B cell (primary cell): ENCODE data around the gene CD180. TPM values are rescaled to one million over a fixed set of nuclear protein-coding genes. Genes with fewer than 3 reads are reported as not detected.

Experiments
- ATAC-seq: fragments of 200-7000 bp; cut with Tn5 transposase; one replicate; pipeline ENCODE4 v1.10.0; 2021; ENCODE audit warnings: low read depth, mild to moderate bottlenecking, moderate number of reproducible peaks, moderate library complexity
- CTCF ChIA-PET: fragments of 350-600 bp; sonication (Branson Sonifier 250); formaldehyde crosslinking; loops from one replicate; lab custom pipeline; 2021; ENCODE audit warnings: antibody characterized with exemption, inconsistent platforms; lab: Charles Lee
- POLR2A ChIA-PET: fragments of 350-600 bp; sonication (Branson Sonifier 250); formaldehyde crosslinking; loops from one replicate; lab custom pipeline; 2021; ENCODE audit warnings: antibody characterized with exemption; lab: Charles Lee
- DNase-seq: peaks from one replicate; pipeline ENCODE4 v3.0.0; 2013
- H2AFZ ChIP-seq: 2 replicates; pipeline ENCODE4 v1.6.1; 2012; ENCODE audit warnings: mild to moderate bottlenecking, low read depth, low read length; ENCODE audit not compliant: insufficient read depth, poor library complexity, severe bottlenecking
- H3K27ac ChIP-seq, 2 donors: 1 replicate in 1 of 2; 2 replicates in 1 of 2; pipeline ENCODE4 v1.5.1; 2012 to 2013; ENCODE audit warnings: low read length in 2 of 2, mild to moderate bottlenecking in 2 of 2, moderate library complexity in 1 of 2
- H3K27me3 ChIP-seq, 4 experiments: fragments of 200-600 bp in 1 of 4; sonication (generic) in 1 of 4; replicated peaks in 1 of 4; 1 replicate in 2 of 4; 2 replicates in 2 of 4; pipeline versions ENCODE4 v1.6.1 to v1.7.0; 2013 to 2016; ENCODE audit warnings: low read length in 3 of 4, mild to moderate bottlenecking in 2 of 4, mixed read lengths in 1 of 4, moderate library complexity in 1 of 4; ENCODE audit not compliant: insufficient read depth in 4 of 4, control insufficient read depth in 3 of 4; ENCODE audit errors: control extremely low read depth in 1 of 4
- H3K36me3 ChIP-seq, 2 experiments: replicated peaks in 1 of 2; 1 replicate in 1 of 2; 2 replicates in 1 of 2; pipeline versions ENCODE4 v1.6.1 to v1.7.1; 2013; ENCODE audit warnings: low read length in 1 of 2; ENCODE audit not compliant: insufficient read depth in 2 of 2, control insufficient read depth in 1 of 2; ENCODE audit errors: control extremely low read depth in 1 of 2, extremely low read depth in 1 of 2
- H3K4me1 ChIP-seq, 2 donors: fragments of 200-600 bp in 1 of 2; sonication (generic) in 1 of 2; 1 replicate in 1 of 2; 2 replicates in 1 of 2; pipeline versions ENCODE4 v1.5.1 to v1.6.1; 2013 to 2017; ENCODE audit warnings: low read length in 2 of 2; ENCODE audit not compliant: control insufficient read depth in 2 of 2, insufficient read depth in 2 of 2
- H3K4me2 ChIP-seq: replicated peaks from 2 replicates; pipeline ENCODE3; 2012; ENCODE audit warnings: mild to moderate bottlenecking, low read depth, low read length; ENCODE audit not compliant: poor library complexity, severe bottlenecking
- H3K4me3 ChIP-seq, 5 experiments: fragments of 200-600 bp in 1 of 5; sonication (generic) in 1 of 5; 1 replicate in 3 of 5; 2 replicates in 2 of 5; pipeline versions ENCODE4 v1.5.1 to v1.7.0; 2011 to 2016; ENCODE audit warnings: low read length in 4 of 5, mild to moderate bottlenecking in 4 of 5, low read depth in 2 of 5, control low read depth in 1 of 5, moderate library complexity in 1 of 5; ENCODE audit not compliant: insufficient read depth in 1 of 5; ENCODE audit errors: control extremely low read depth in 1 of 5, extremely low read depth in 1 of 5
- H3K79me2 ChIP-seq: fragments of 200-600 bp; sonication (generic); one replicate; pipeline ENCODE4 v1.6.0; 2016; ENCODE audit warnings: low read length; ENCODE audit not compliant: control insufficient read depth, insufficient read depth
- H3K9ac ChIP-seq: fragments of 200-600 bp; sonication (generic); 2 replicates; pipeline ENCODE4 v1.6.1; 2017; ENCODE audit warnings: mild to moderate bottlenecking, low read length, moderate library complexity
- H3K9me3 ChIP-seq, 3 donors: one replicate each; pipeline versions ENCODE4 v1.6.1 to v1.7.1; 2013; ENCODE audit warnings: low read length in 2 of 3; ENCODE audit not compliant: control insufficient read depth in 2 of 3, insufficient read depth in 1 of 3; ENCODE audit errors: control extremely low read depth in 1 of 3
- H4K20me1 ChIP-seq: 2 replicates; pipeline ENCODE4 v1.6.0; 2012; ENCODE audit warnings: mild to moderate bottlenecking, low read length; ENCODE audit not compliant: insufficient read depth, control insufficient read depth, poor library complexity, severe bottlenecking
- H3K27ac Mint-ChIP-seq: one replicate; pipeline ENCODE4 v1.8.0; 2021; ENCODE audit warnings: mixed read lengths
- H3K27me3 Mint-ChIP-seq: one replicate; pipeline ENCODE4 v1.8.0; 2021; ENCODE audit warnings: mixed read lengths
- H3K4me1 Mint-ChIP-seq: one replicate; pipeline ENCODE4 v1.8.0; 2021; ENCODE audit warnings: mixed read lengths
- H3K4me3 Mint-ChIP-seq: one replicate; pipeline ENCODE4 v1.8.0; 2021; ENCODE audit warnings: mixed read lengths
- H3K9me3 Mint-ChIP-seq: one replicate; pipeline ENCODE4 v1.8.0; 2022; ENCODE audit warnings: mixed read lengths; ENCODE audit not compliant: insufficient read depth
- EZH2 ChIP-seq: IDR thresholded peaks from 2 replicates; pipeline ENCODE4 v1.6.1; 2012; ENCODE audit warnings: borderline replicate concordance, low read depth, mild to moderate bottlenecking, moderate library complexity, low read length; ENCODE audit not compliant: insufficient read depth, poor library complexity, severe bottlenecking
- WGBS: methylation state at CpG from one replicate; pipeline ENCODE4 v1.1.5; 2013; ENCODE audit warnings: missing lambda C conversion rate; ENCODE audit not compliant: insufficient coverage; 5-methylcytosine and 5-hydroxymethylcytosine counted together
- intact Hi-C: fragments of 100-400 bp; cut with micrococcal nuclease; formaldehyde crosslinking; loops from one replicate; pipeline ENCODE4 v1.10.0; 2022
- polyA plus RNA-seq: library from polyadenylated mRNA; depleted of rRNA; stranded (reverse); fragments of >200 nt; gene quantifications from 2 replicates; pipeline ENCODE4 v1.2.3, GENCODE V29; 2012
- total RNA-seq, 2 donors: library from RNA; stranded (reverse); fragments of 120-200 nt in 1 of 2; gene quantifications; 1 replicate in 1 of 2; 2 replicates in 1 of 2; pipeline versions ENCODE4 v1.2.3 to v1.2.4, GENCODE V29; 2013 to 2022
- TF ChIP-seq, protein P1 (sequence below): fragments of 200-600 bp; IDR thresholded peaks from one replicate; pipeline ENCODE4 v1.8.0; 2022; ENCODE audit warnings: antibody characterized with exemption, mild to moderate bottlenecking

CD180 gene
- total and polyA plus RNA-seq, 2 donors (not counting 1 experiment from before 2014, with no cell fraction given), result 16.1 to 16.4 TPM

DNA sequence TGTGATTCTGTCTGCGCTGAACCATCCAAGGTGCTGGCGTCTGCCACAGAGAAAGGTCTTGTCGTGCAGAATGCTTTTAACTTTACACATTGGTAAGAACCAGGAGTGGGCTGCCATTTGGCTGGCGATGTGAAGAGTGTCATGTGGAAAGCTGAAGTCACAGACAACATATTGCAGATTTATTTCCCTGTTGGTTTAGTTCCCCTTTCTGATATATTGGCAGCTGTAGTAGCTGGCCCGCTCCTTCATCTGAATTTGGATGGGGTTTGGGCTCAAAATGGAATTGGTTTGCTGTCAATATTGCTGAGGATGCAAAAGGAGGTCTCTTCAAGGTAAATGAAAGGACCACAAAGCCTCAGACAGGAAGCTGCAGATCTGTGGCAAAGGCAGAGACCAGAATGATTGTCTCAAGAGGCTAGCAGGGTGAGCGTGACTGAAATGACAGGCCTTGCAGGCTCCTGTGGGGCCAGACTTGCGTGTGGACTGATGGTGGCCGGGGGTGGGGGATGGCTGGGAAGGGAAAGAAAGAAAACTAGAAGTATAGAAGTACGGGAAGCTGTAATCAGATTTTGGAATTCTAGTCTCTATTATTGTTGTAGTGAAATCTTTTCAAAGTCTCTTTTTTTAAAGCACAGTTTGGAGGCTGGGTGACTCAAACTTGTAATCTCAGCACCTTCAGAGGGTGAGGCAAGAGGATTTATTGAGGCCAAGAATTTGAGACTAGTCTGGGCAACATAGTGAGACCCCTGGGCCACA, 25.1 kb upstream of the CD180 start:
- H3K27ac Mint-ChIP-seq, result peak overlapping the region; percentile 97
- H3K27me3 ChIP-seq, result no peaks in the 10 kb centered on the region
- peak overlapping the region in 4 of 5 experiments; percentile 23 to 59 (median 42) for H3K4me3 ChIP-seq
- ChIA-PET CTCF (interaction anchor here (0.6 to 5.1 kb wide), 12 partner anchors 11 to 1031 kb away, joined by 3 to 36 read pairs (median 6); no protein-coding TSS in a partner anchor), POLR2A (interaction anchor here (0.7 to 1.3 kb wide), 6 partner anchors 8 to 994 kb away, joined by 3 to 12 read pairs (median 3); partner anchors contain the start of genes CD180 and PIK3R1)
- H4K20me1 ChIP-seq, result no peaks in the 10 kb centered on the region
- peaks cover 14% of the 10 kb centered on the region for H3K79me2 ChIP-seq
- no peaks in the 10 kb centered on the region for H3K27me3 Mint-ChIP-seq
- peak; percentile 70 for ATAC-seq
- peak overlapping the region; percentile 87 for H3K4me3 Mint-ChIP-seq
- H3K27ac ChIP-seq, result peak overlapping the region; percentile 61 to 71
- H3K9ac ChIP-seq, result peak overlapping the region; percentile 58
- TF ChIP-seq, protein P1, sequence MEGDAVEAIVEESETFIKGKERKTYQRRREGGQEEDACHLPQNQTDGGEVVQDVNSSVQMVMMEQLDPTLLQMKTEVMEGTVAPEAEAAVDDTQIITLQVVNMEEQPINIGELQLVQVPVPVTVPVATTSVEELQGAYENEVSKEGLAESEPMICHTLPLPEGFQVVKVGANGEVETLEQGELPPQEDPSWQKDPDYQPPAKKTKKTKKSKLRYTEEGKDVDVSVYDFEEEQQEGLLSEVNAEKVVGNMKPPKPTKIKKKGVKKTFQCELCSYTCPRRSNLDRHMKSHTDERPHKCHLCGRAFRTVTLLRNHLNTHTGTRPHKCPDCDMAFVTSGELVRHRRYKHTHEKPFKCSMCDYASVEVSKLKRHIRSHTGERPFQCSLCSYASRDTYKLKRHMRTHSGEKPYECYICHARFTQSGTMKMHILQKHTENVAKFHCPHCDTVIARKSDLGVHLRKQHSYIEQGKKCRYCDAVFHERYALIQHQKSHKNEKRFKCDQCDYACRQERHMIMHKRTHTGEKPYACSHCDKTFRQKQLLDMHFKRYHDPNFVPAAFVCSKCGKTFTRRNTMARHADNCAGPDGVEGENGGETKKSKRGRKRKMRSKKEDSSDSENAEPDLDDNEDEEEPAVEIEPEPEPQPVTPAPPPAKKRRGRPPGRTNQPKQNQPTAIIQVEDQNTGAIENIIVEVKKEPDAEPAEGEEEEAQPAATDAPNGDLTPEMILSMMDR, result no peak
- TF ChIP-seq EZH2, result no peak
- DNase-seq, result peak; percentile 71
- peak overlapping the region; percentile 74 for H2AFZ ChIP-seq
- no peaks in the 10 kb centered on the region for H3K9me3 Mint-ChIP-seq
- intact Hi-C loops, result loop anchor here (1.0 to 2.0 kb wide), 2 partner anchors 13 to 1213 kb away; no protein-coding TSS in a partner anchor
- H3K4me2 ChIP-seq, result peak overlapping the region; percentile 75
- no peaks in the 10 kb centered on the region for H3K36me3 ChIP-seq
- H3K9me3 ChIP-seq, result no peaks in the 10 kb centered on the region
- H3K4me1 ChIP-seq, result peaks cover 41 to 48% of the 10 kb centered on the region in 2 donors
- peaks cover 53% of the 10 kb centered on the region for H3K4me1 Mint-ChIP-seq
- 20% methylated on average over 9 of the region's 9 CpGs for WGBS
